HCT116 (cell line): ENCODE measurements around the gene USP2. TPM values are rescaled to one million over a fixed set of nuclear protein-coding genes. Genes with fewer than 3 reads are reported as not detected.
A peak's percentile ranks its signal among the peaks of the same experiment; 100 is the strongest.
"Not testable (repeated sequence)": the region's sequence is repeated elsewhere in the genome, so short reads cannot be mapped to it uniquely, and the experiment has no call there.

Experiments used
- ATAC-seq: fragments of 200-7000 bp; cut with Tn5 transposase; 2 replicates; pipeline ENCODE4 v1.9.1; 2020; ENCODE audit warnings: mild to moderate bottlenecking, moderate library complexity
- BruUV-seq: library from RNA; stranded (reverse); fragments of 400-500 nt; replicated peaks from 2 replicates; lab custom pipeline; 2021; lab: Mats Ljungman, UMichigan
- CTCF ChIA-PET: fragments of 300-600 bp; sonication (Branson Sonifier 250); formaldehyde crosslinking; loops from one replicate; lab custom pipeline; 2021; ENCODE audit warnings: antibody characterized with exemption; lab: Charles Lee
- POLR2A ChIA-PET: fragments of 300-600, 350-600 bp; sonication (Branson Sonifier 250); formaldehyde crosslinking; loops from one replicate; lab custom pipeline; 2021; ENCODE audit warnings: antibody characterized with exemption; lab: Charles Lee
- RAD21 ChIA-PET, 2 experiments: fragments of 300-600 bp; sonication (Branson Sonifier 250); formaldehyde crosslinking; loops; one replicate each; lab custom pipeline; 2023; ENCODE audit warnings: low total read pairs in 2 of 2; ENCODE audit not compliant: uncharacterized antibody in 2 of 2, unreplicated experiment in 2 of 2, low non-redundant PET in 1 of 2; lab: Charles Lee
- DNase-seq: peaks from one replicate; pipeline ENCODE4 v3.0.0-alpha.2; 2010; ENCODE audit warnings: low read depth, low spot score
- H2AFZ ChIP-seq: fragments of 200-600 bp; shearing (Covaris generic), sonication (generic); 2 replicates; pipeline ENCODE4 v1.6.1; 2017; ENCODE audit warnings: low read depth, mixed run types, mixed read lengths, antibody characterized with exemption, low read length; ENCODE audit not compliant: poor library complexity, severe bottlenecking
- H3K27ac ChIP-seq: 2 replicates; pipeline ENCODE4 v1.5.1; 2012; ENCODE audit warnings: low read depth, low read length
- H3K27me3 ChIP-seq: fragments of 200-600 bp; sonication (generic); 2 replicates; pipeline ENCODE4 v1.6.1; 2016; ENCODE audit warnings: mixed run types, low read length, mixed read lengths; ENCODE audit not compliant: insufficient read depth
- H3K36me3 ChIP-seq, 2 experiments: fragments of 200-500 bp in 1 of 2; fragments of 200-600 bp in 1 of 2; sonication (Bioruptor generic) in 1 of 2; sonication (generic) in 1 of 2; 2 replicates each; pipeline versions ENCODE4 v1.5.1 to v1.6.1; 2014 to 2016; ENCODE audit warnings: low read length in 2 of 2, inconsistent platforms in 1 of 2, mixed read lengths in 1 of 2, mixed run types in 1 of 2; ENCODE audit not compliant: insufficient read depth in 2 of 2, control insufficient read depth in 1 of 2
- H3K4me1 ChIP-seq, 2 experiments: fragments of 200-600 bp in 1 of 2; sonication (generic) in 1 of 2; 2 replicates each; pipeline versions ENCODE4 v1.5.1 to v1.6.1; 2012 to 2017; ENCODE audit warnings: low read length in 2 of 2, inconsistent platforms in 1 of 2, mild to moderate bottlenecking in 1 of 2, mixed read lengths in 1 of 2, mixed run types in 1 of 2, moderate library complexity in 1 of 2; ENCODE audit not compliant: insufficient read depth in 2 of 2, control insufficient read depth in 1 of 2
- H3K4me2 ChIP-seq: fragments of 200-600 bp; sonication (generic); 2 replicates; pipeline ENCODE4 v1.6.1; 2017; ENCODE audit warnings: mixed run types, low read length, mixed read lengths
- H3K4me3 ChIP-seq, 2 experiments: fragments of 200-600 bp in 1 of 2; sonication (generic) in 1 of 2; replicated peaks in 1 of 2; 2 replicates each; pipeline ENCODE4 v1.5.1; 2011 to 2016; ENCODE audit warnings: low read length in 2 of 2, control low read depth in 1 of 2, low read depth in 1 of 2, mild to moderate bottlenecking in 1 of 2, mixed read lengths in 1 of 2, mixed run types in 1 of 2
- H3K79me2 ChIP-seq: fragments of 200-600 bp; sonication (generic); 2 replicates; pipeline ENCODE4 v1.6.1; 2017; ENCODE audit warnings: mild to moderate bottlenecking, mixed run types, low read length, moderate library complexity, mixed read lengths; ENCODE audit not compliant: insufficient read depth
- H3K9ac ChIP-seq: fragments of 200-600 bp; sonication (generic); 2 replicates; pipeline ENCODE4 v1.6.1; 2016; ENCODE audit warnings: low read length, mixed read lengths
- H3K9me2 ChIP-seq: fragments of 200-600 bp; sonication (generic), shearing (Covaris generic); 2 replicates; pipeline ENCODE4 v1.6.1; 2017; ENCODE audit warnings: mixed run types, mild to moderate bottlenecking, moderate library complexity; ENCODE audit not compliant: insufficient read depth
- H3K9me3 ChIP-seq, 2 experiments: fragments of 200-500 bp in 1 of 2; fragments of 200-600 bp in 1 of 2; sonication (Bioruptor generic) in 1 of 2; sonication (generic) in 1 of 2; 2 replicates each; pipeline ENCODE4 v1.6.1; 2014 to 2017; ENCODE audit warnings: low read length in 2 of 2, mixed read lengths in 2 of 2, inconsistent platforms in 1 of 2, low read depth in 1 of 2, mild to moderate bottlenecking in 1 of 2, mixed run types in 1 of 2, moderate library complexity in 1 of 2; ENCODE audit not compliant: control insufficient read depth in 1 of 2, insufficient read depth in 1 of 2
- H4K20me1 ChIP-seq: fragments of 200-600 bp; sonication (generic), shearing (Covaris generic); 2 replicates; pipeline ENCODE4 v1.6.1; 2017; ENCODE audit warnings: mixed run types, mild to moderate bottlenecking, moderate library complexity; ENCODE audit not compliant: insufficient read depth
- ATF3 ChIP-seq: IDR thresholded peaks from 2 replicates; pipeline ENCODE4 v1.6.1; 2012
- CBX3 ChIP-seq: IDR thresholded peaks from 2 replicates; pipeline ENCODE4 v1.6.1; 2012; ENCODE audit warnings: low read depth
- EGR1 ChIP-seq: IDR thresholded peaks from 2 replicates; pipeline ENCODE4 v1.6.1; 2012; ENCODE audit warnings: low read depth
- EZH2phosphoT487 ChIP-seq: fragments of 200-600 bp; IDR thresholded peaks from 2 replicates; pipeline ENCODE4 v1.6.1; 2018; ENCODE audit warnings: antibody characterized with exemption, borderline replicate concordance
- FOSL1 ChIP-seq: IDR thresholded peaks from 2 replicates; pipeline ENCODE4 v1.6.1; 2012; ENCODE audit warnings: low read depth
- JUND ChIP-seq: IDR thresholded peaks from 2 replicates; pipeline ENCODE4 v1.6.1; 2012
- MAX ChIP-seq: IDR thresholded peaks from 2 replicates; pipeline ENCODE4 v1.6.1; 2012
- POLR2A ChIP-seq: IDR thresholded peaks from 2 replicates; pipeline ENCODE4 v1.7.0; 2011; ENCODE audit warnings: borderline replicate concordance; ENCODE audit not compliant: insufficient read depth, insufficient read length; ENCODE audit errors: extremely low read depth
- RAD21 ChIP-seq: IDR thresholded peaks from 2 replicates; pipeline ENCODE4 v1.6.1; 2012; ENCODE audit warnings: low read depth, mild to moderate bottlenecking
- REST ChIP-seq: IDR thresholded peaks from 2 replicates; pipeline ENCODE4 v1.6.1; 2012; ENCODE audit warnings: low read depth
- SIN3A ChIP-seq: IDR thresholded peaks from 2 replicates; pipeline ENCODE4 v1.6.1; 2012; ENCODE audit warnings: low read depth
- SRF ChIP-seq: IDR thresholded peaks from 2 replicates; pipeline ENCODE4 v1.6.1; 2012; ENCODE audit warnings: low read depth
- TCF7L2 ChIP-seq: IDR thresholded peaks from 2 replicates; pipeline ENCODE4 v1.7.0; 2011; ENCODE audit warnings: borderline replicate concordance, inconsistent platforms; ENCODE audit not compliant: insufficient read depth, insufficient read length; ENCODE audit errors: extremely low read depth
- YY1 ChIP-seq: IDR thresholded peaks from 2 replicates; pipeline ENCODE4 v1.6.1; 2011; ENCODE audit warnings: low read length, low read depth, moderate library complexity, mild to moderate bottlenecking; ENCODE audit not compliant: insufficient replicate concordance; ENCODE audit errors: extremely low read depth
- ZNF274 ChIP-seq: fragments of 200-500 bp; sonication (Bioruptor generic); IDR thresholded peaks from 2 replicates; pipeline ENCODE4 v1.6.1; 2014; ENCODE audit warnings: mild to moderate bottlenecking, low read depth, low read length, inconsistent platforms
- intact Hi-C: fragments of 100-400 bp; cut with micrococcal nuclease; formaldehyde crosslinking; loops from 2 replicates; pipeline ENCODE4 v1.10.0; 2022
- total RNA-seq: library from RNA; stranded (reverse); gene quantifications from one replicate; pipeline ENCODE4 v1.2.1, GENCODE V29; 2021; ENCODE audit not compliant: unreplicated experiment

Gene USP2
- total RNA-seq, 1 experiment from 2014 or later, result 5.0 TPM

GRCh38 chr11:119388103-119388502, 6.6 kb upstream of the USP2 start (continued):
- TF ChIP-seq ATF3 (no peak), YY1 (no peak), EZH2phosphoT487 (no peak), SIN3A (no peak), POLR2A (no peak)

GRCh38 chr11:119384332-119384731, 2.8 kb upstream of the USP2 start:
- no peak for TF ChIP-seq TCF7L2
- no peak for TF ChIP-seq MAX
- TF ChIP-seq EGR1, result no peak
- no peak for TF ChIP-seq JUND
- no peak for TF ChIP-seq FOSL1
- TF ChIP-seq RAD21, result no peak
- TF ChIP-seq SRF, result no peak
- TF ChIP-seq ZNF274, result no peak
- TF ChIP-seq CBX3, result no peak
- TF ChIP-seq REST, result no peak
- ChIA-PET POLR2A (no interaction called here), RAD21 (no interaction called here), CTCF (no interaction called here)
- intact Hi-C loops, result loop anchor here (5.0 kb wide), 1 partner anchor 282 kb away; the partner anchor contains the start of gene DPAGT1
- Histone ChIP-seq H3K9ac (no peak overlapping the region), H3K79me2 (no peaks in the 10 kb centered on the region), H3K4me3 (no peak overlapping the region), H3K36me3 (no peaks in the 10 kb centered on the region), H2AFZ (no peak overlapping the region), H3K4me2 (no peak overlapping the region), H3K4me1 (peaks cover 6 to 19% of the 10 kb centered on the region in 2 experiments; a peak in 3 of 4 replicates), H3K9me2 (no peaks in the 10 kb centered on the region), H3K27me3 (no peaks in the 10 kb centered on the region), H3K9me3 (no peaks in the 10 kb centered on the region), H4K20me1 (no peaks in the 10 kb centered on the region), H3K27ac (no peak overlapping the region)
- DNase-seq (no peak), ATAC-seq (no peak)
- BruUV-seq, result no TSS peak

DNA sequence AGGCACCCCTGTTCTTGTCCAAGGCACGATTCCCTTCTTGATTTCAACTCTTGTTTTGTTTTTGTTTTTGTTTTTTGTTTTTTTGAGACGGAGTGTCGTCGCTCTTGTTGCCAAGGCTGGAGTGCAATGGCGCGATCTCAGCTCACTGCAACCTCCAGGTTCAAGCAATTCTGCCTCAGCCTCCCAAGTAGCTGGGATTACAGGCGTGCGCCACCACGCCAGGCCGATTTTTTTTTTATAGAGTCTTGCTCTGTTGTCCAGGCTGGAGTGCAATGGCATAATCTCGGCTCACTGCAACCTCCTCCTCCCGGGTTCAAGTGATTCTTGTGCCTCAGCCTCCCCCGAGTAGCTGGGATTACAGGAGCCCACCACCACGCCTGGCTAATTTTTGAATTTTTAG, 1.0 kb upstream of the USP2 start:
- H3K79me2 ChIP-seq, H3K9me3 ChIP-seq, H4K20me1 ChIP-seq, ATAC-seq, POLR2A ChIA-PET, H3K9me2 ChIP-seq, DNase-seq, H2AFZ ChIP-seq, BruUV-seq, CTCF ChIA-PET, H3K27me3 ChIP-seq, H3K27ac ChIP-seq, RAD21 ChIA-PET, H3K36me3 ChIP-seq: not testable (repeated sequence)
- H3K4me3 ChIP-seq, result peak overlapping the region; percentile 63 to 65; a peak in 3 of 4 replicates
- H3K9ac ChIP-seq, result 0 out of 2 replicates have a peak overlapping the region, but pooled peaks have one; percentile 71
- H3K4me1 ChIP-seq, result peaks cover 6 to 33% of the 10 kb centered on the region in 2 experiments; a peak in 3 of 4 replicates
- H3K4me2 ChIP-seq, result peak overlapping the region; percentile 89
- intact Hi-C loops, result loop anchor here (5.0 kb wide), 1 partner anchor 280 kb away; the partner anchor contains the start of gene DPAGT1
